ENCODE data around the gene KRTAP9-2. TPM values are rescaled to one million over a fixed set of nuclear protein-coding genes. Genes with fewer than 3 reads are reported as not detected.
"Not testable (repeated sequence)": the region's sequence is repeated elsewhere in the genome, so short reads cannot be mapped to it uniquely, and the experiment has no call there.

KRTAP9-2 gene
- total and polyA plus RNA-seq, 4 donors: not detected

DNA sequence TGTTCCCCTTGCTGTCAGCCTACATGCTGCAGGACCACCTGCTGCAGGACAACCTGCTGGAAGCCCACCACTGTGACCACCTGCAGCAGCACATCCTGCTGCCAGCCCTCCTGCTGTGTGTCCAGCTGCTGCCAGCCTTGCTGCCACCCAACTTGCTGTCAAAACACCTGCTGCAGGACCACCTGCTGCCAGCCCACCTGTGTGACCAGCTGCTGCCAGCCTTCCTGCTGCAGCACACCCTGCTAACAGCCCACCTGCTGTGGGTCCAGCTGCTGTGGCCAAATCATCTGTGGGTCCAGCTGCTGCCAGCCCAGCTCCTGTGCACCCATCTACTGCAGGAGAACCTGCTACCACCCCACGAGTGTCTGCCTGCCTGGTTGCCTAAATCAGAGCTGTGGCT is 44.9 kb downstream of the KRTAP9-2 start:
- H3K9me3 ChIP-seq (ENCODE audit: control insufficient read depth, low read length); H3K27ac ChIP-seq (ENCODE audit: low read depth in 1 of 2, low read length in 2 of 2); H3K36me3 ChIP-seq (ENCODE audit: control insufficient read depth in 1 of 2, insufficient read depth in 2 of 2, low read length in 1 of 2); H3K27me3 ChIP-seq (ENCODE audit: control insufficient read depth in 1 of 2, insufficient read depth in 2 of 2, low read length in 1 of 2); intact Hi-C loops (cut with DNase I); ATAC-seq (ENCODE audit: low FRiP score); H3K4me1 ChIP-seq (ENCODE audit: control insufficient read depth in 1 of 2, insufficient read depth in 2 of 2, low read length in 2 of 2); DNase-seq; H3K4me3 ChIP-seq (ENCODE audit: low read length in 2 of 2): not testable (repeated sequence)
- 60% methylated on average over 1 of the region's 1 CpG; no CpG with 5 or more reads in 1 of the 2 donors for WGBS, 2 donors

DNA sequence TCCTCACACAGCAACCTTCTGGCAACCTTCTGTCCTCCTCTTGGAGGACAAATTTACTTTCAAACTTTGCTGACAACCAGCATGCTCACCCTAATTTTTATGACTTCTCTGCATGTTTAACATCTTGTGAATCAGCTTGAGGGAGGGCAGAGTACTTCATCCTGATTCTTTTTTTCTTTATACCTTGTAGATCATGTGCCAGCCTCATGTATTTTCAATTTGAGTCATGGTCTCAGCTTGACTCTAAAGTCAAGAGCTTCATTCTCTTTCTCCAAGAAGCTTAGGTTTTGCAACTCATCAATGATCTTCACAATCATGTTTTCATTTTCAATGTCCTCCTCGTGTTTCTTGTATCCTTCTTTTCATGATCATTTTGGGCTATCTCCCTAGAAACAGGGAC is 45.4 kb downstream of the KRTAP9-2 start:
- WGBS, 2 donors: 52% methylated on average over 1 of the region's 1 CpG; no CpG with 5 or more reads in 1 of the 2 donors
- Histone ChIP-seq H3K27ac (ENCODE audit: low read depth in 1 of 2, low read length in 2 of 2) (no peak overlapping the region), H3K27me3 (ENCODE audit: control insufficient read depth in 1 of 2, insufficient read depth in 2 of 2, low read length in 1 of 2) (no peaks in the 10 kb centered on the region), H3K36me3 (ENCODE audit: control insufficient read depth in 1 of 2, insufficient read depth in 2 of 2, low read length in 1 of 2) (no peaks in the 10 kb centered on the region), H3K4me3 (ENCODE audit: low read length in 2 of 2) (no peak overlapping the region), H3K4me1 (ENCODE audit: control insufficient read depth in 1 of 2, insufficient read depth in 2 of 2, low read length in 2 of 2) (no peaks in the 10 kb centered on the region), H3K9me3 (ENCODE audit: control insufficient read depth, low read length) (no peaks in the 10 kb centered on the region)
- ATAC-seq (ENCODE audit: low FRiP score) (no peak), DNase-seq (no peak)
- intact Hi-C loops (cut with DNase I): no loop called here

DNA sequence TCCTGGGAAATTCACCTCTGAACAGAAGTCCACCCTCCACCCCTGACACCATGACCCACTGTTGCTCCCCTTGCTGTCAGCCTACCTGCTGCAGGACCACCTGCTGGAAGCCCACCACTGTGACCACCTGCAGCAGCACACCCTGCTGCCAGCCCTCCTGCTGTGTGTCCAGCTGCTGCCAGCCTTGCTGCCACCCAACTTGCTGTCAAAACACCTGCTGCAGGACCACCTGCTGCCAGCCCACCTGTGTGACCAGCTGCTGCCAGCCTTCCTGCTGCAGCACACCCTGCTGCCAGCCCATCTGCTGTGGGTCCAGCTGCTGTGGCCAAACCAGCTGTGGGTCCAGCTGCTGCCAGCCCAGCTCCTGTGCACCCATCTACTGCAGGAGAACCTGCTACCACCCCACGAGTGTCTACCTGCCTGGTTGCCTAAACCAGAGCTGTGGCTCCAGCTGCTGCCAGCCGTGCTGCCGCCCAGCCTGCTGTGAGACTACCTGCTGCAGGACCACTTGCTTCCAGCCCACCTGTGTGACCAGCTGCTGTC is 49.3 kb downstream of the KRTAP9-2 start, which contains the start of gene KRTAP9-7:
TSS of gene KRTAP9-7 (plus strand) at position 51 of the 543 bp plus-strand sequence. CDS start at position 51, 0 bp downstream.
- 71 to 76% methylated on average over 3 of the region's 3 CpGs for WGBS, 2 donors
- H3K4me3 ChIP-seq (ENCODE audit: low read length in 2 of 2); H3K36me3 ChIP-seq (ENCODE audit: control insufficient read depth in 1 of 2, insufficient read depth in 2 of 2, low read length in 1 of 2); H3K9me3 ChIP-seq (ENCODE audit: control insufficient read depth, low read length); ATAC-seq (ENCODE audit: low FRiP score); DNase-seq; H3K27me3 ChIP-seq (ENCODE audit: control insufficient read depth in 1 of 2, insufficient read depth in 2 of 2, low read length in 1 of 2); intact Hi-C loops (cut with DNase I); H3K4me1 ChIP-seq (ENCODE audit: control insufficient read depth in 1 of 2, insufficient read depth in 2 of 2, low read length in 2 of 2); H3K27ac ChIP-seq (ENCODE audit: low read depth in 1 of 2, low read length in 2 of 2): not testable (repeated sequence)

Other genes with a start within 250 kb of the KRTAP9-2 start
Only the 30 nearest of the 41 such genes appear.
- gene KRTAP2-1, start 179.3 kb upstream of the KRTAP9-2 start, total RNA-seq: not detected
- gene KRTAP2-1, start 179.3 kb upstream of the KRTAP9-2 start, polyA plus RNA-seq: not detected
- not detected for gene KRTAP2-2, start 171.4 kb upstream of the KRTAP9-2 start, total RNA-seq
- gene KRTAP2-2, start 171.4 kb upstream of the KRTAP9-2 start, polyA plus RNA-seq: not detected
- gene KRTAP2-3, start 166.5 kb upstream of the KRTAP9-2 start, total RNA-seq: not detected
- not detected for gene KRTAP2-3, start 166.5 kb upstream of the KRTAP9-2 start, polyA plus RNA-seq
- not detected for gene KRTAP2-4, start 160.8 kb upstream of the KRTAP9-2 start, total RNA-seq
- gene KRTAP2-4, start 160.8 kb upstream of the KRTAP9-2 start, polyA plus RNA-seq: not detected
- gene KRTAP4-7, start 142.5 kb upstream of the KRTAP9-2 start, total RNA-seq: not detected
- not detected for gene KRTAP4-7, start 142.5 kb upstream of the KRTAP9-2 start, polyA plus RNA-seq
- gene KRTAP4-8, start 128.5 kb upstream of the KRTAP9-2 start, total RNA-seq: not detected
- not detected for gene KRTAP4-8, start 128.5 kb upstream of the KRTAP9-2 start, polyA plus RNA-seq
- gene KRTAP4-16, start 124.4 kb upstream of the KRTAP9-2 start, total RNA-seq: not detected
- gene KRTAP4-16, start 124.4 kb upstream of the KRTAP9-2 start, polyA plus RNA-seq: not detected
- not detected for gene KRTAP4-9, start 121.3 kb upstream of the KRTAP9-2 start, total RNA-seq
- under 1 TPM in 1 of 2 donors, not detected in 1; 0.13 TPM for gene KRTAP4-9, start 121.3 kb upstream of the KRTAP9-2 start, polyA plus RNA-seq
- gene KRTAP4-11, start 108.3 kb upstream of the KRTAP9-2 start, total RNA-seq: not detected
- gene KRTAP4-11, start 108.3 kb upstream of the KRTAP9-2 start, polyA plus RNA-seq: not detected
- not detected for gene KRTAP4-12, start 102.5 kb upstream of the KRTAP9-2 start, total RNA-seq
- gene KRTAP4-12, start 102.5 kb upstream of the KRTAP9-2 start, polyA plus RNA-seq: not detected
- gene KRTAP4-6, start 86.1 kb upstream of the KRTAP9-2 start, total RNA-seq: not detected
- not detected for gene KRTAP4-6, start 86.1 kb upstream of the KRTAP9-2 start, polyA plus RNA-seq
- gene KRTAP4-5, start 76.8 kb upstream of the KRTAP9-2 start, total RNA-seq: not detected
- gene KRTAP4-5, start 76.8 kb upstream of the KRTAP9-2 start, polyA plus RNA-seq: not detected
- not detected for gene KRTAP4-4, start 65.9 kb upstream of the KRTAP9-2 start, total RNA-seq
- not detected for gene KRTAP4-4, start 65.9 kb upstream of the KRTAP9-2 start, polyA plus RNA-seq
- not detected for gene KRTAP4-3, start 58.4 kb upstream of the KRTAP9-2 start, total RNA-seq
- not detected for gene KRTAP4-3, start 58.4 kb upstream of the KRTAP9-2 start, polyA plus RNA-seq
- not detected for gene KRTAP4-2, start 48.4 kb upstream of the KRTAP9-2 start, total RNA-seq
- gene KRTAP4-2, start 48.4 kb upstream of the KRTAP9-2 start, polyA plus RNA-seq: not detected
- not detected for gene KRTAP4-1, start 41.7 kb upstream of the KRTAP9-2 start, total RNA-seq
- not detected for gene KRTAP4-1, start 41.7 kb upstream of the KRTAP9-2 start, polyA plus RNA-seq
- not detected for gene KRTAP9-1, start 36.8 kb upstream of the KRTAP9-2 start, total RNA-seq
- not detected for gene KRTAP9-1, start 36.8 kb upstream of the KRTAP9-2 start, polyA plus RNA-seq
- gene KRTAP9-3, start 5.8 kb downstream of the KRTAP9-2 start, total RNA-seq: not detected
- gene KRTAP9-3, start 5.8 kb downstream of the KRTAP9-2 start, polyA plus RNA-seq: not detected
- gene KRTAP9-8, start 11.4 kb downstream of the KRTAP9-2 start, total RNA-seq: not detected
- not detected for gene KRTAP9-8, start 11.4 kb downstream of the KRTAP9-2 start, polyA plus RNA-seq
- not detected for gene KRTAP9-4, start 23.0 kb downstream of the KRTAP9-2 start, total RNA-seq
- under 1 TPM in 1 of 2 donors, not detected in 1; 0.75 TPM for gene KRTAP9-4, start 23.0 kb downstream of the KRTAP9-2 start, polyA plus RNA-seq
- gene KRTAP9-9, start 28.7 kb downstream of the KRTAP9-2 start, total RNA-seq: not detected
- not detected for gene KRTAP9-9, start 28.7 kb downstream of the KRTAP9-2 start, polyA plus RNA-seq
- gene KRTAP9-6, start 38.7 kb downstream of the KRTAP9-2 start, total RNA-seq: not detected
- not detected for gene KRTAP9-6, start 38.7 kb downstream of the KRTAP9-2 start, polyA plus RNA-seq
- gene KRTAP9-7, start 49.0 kb downstream of the KRTAP9-2 start, total RNA-seq: not detected
- gene KRTAP9-7, start 49.0 kb downstream of the KRTAP9-2 start, polyA plus RNA-seq: not detected
- gene KRTAP29-1, start 76.2 kb downstream of the KRTAP9-2 start, total RNA-seq: not detected
- not detected for gene KRTAP29-1, start 76.2 kb downstream of the KRTAP9-2 start, polyA plus RNA-seq
- gene KRTAP16-1, start 82.7 kb downstream of the KRTAP9-2 start, total RNA-seq: not detected
- not detected for gene KRTAP16-1, start 82.7 kb downstream of the KRTAP9-2 start, polyA plus RNA-seq
- not detected for gene KRTAP17-1, start 89.1 kb downstream of the KRTAP9-2 start, total RNA-seq
- gene KRTAP17-1, start 89.1 kb downstream of the KRTAP9-2 start, polyA plus RNA-seq: not detected
- not detected for gene KRT33A, start 124.2 kb downstream of the KRTAP9-2 start, total RNA-seq
- not detected for gene KRT33A, start 124.2 kb downstream of the KRTAP9-2 start, polyA plus RNA-seq
- gene KRT33B, start 143.2 kb downstream of the KRTAP9-2 start, total RNA-seq: not detected
- not detected for gene KRT33B, start 143.2 kb downstream of the KRTAP9-2 start, polyA plus RNA-seq
- gene KRT34, start 155.7 kb downstream of the KRTAP9-2 start, total RNA-seq: not detected
- gene KRT34, start 155.7 kb downstream of the KRTAP9-2 start, polyA plus RNA-seq: not detected
- not detected for gene KRT31, start 171.0 kb downstream of the KRTAP9-2 start, total RNA-seq
- gene KRT31, start 171.0 kb downstream of the KRTAP9-2 start, polyA plus RNA-seq: not detected